Urothelium cell line (cell line): ENCODE measurements around the gene SH3RF3.

ENCODE experiments used
- DNase-seq: peaks from one replicate; pipeline ENCODE4 v3.0.0; 2011; ENCODE audit warnings: low spot score, mixed read lengths
- FAIRE-seq: peaks from 2 replicates; lab custom pipeline; 2011; peaks lifted over from hg19 to GRCh38; lab: Jason Lieb, UNC

The SH3RF3 gene

DNA sequence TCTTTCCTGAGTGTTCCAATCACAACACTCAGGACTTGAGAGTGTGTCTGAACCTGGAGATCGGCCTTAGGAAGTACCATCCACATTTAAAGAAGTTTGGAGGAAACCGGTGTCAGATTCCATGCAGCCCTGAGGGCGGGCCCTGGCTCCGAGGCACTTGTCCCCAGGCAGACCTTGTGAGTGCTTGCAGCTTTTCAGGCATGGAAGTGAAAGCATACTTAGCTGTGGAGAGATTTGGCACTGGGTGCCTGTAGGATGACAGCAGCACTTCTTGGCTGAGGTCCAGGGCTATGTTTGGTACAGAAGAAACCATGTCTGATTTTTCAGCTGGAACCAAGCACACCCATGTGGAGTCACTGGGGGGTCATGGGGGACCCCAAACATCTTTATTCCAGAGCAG lies 253.9 kb downstream of the SH3RF3 start:
- DNase-seq (peak; percentile 40), FAIRE-seq (no peak)

DNA sequence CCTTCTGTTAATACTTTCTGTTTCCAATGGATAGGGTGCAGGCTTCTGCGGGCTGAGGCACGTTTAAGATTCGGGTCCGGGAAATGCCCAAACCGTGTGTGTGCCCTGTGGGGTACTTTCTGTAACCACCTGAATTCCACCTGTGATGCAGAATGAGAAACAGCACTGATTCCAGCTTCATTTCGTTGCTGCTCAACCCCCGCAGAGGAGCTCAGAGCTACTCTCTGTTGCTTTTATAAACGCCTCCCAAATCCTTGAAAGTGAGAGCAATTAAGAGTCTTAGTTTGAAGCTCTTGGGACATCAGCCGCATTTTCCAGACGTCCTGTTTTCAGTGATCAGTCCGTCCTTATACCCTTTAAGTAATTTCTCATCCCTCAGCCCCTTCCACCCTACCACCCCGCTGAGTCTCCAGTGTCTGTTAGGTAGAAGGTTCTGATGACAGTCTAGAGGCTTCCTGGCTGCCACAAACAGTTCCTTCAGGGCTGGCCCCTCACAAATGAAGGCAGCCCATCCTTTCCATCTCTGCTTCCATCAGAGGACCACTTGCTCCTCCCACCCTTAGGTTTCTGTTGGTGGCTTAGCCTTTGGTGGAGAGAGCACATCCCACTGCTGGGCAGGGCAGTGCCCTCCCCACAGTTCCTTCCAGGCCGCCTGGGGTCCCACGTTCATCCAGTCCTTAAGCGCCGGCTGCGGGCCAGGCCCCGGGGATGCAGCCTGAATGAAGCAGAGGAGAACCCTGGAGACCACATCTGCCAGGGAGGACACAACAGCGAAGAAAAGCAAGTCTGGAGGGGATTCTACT lies 254.7 kb downstream of the SH3RF3 start:
- DNase-seq = no peak

DNA sequence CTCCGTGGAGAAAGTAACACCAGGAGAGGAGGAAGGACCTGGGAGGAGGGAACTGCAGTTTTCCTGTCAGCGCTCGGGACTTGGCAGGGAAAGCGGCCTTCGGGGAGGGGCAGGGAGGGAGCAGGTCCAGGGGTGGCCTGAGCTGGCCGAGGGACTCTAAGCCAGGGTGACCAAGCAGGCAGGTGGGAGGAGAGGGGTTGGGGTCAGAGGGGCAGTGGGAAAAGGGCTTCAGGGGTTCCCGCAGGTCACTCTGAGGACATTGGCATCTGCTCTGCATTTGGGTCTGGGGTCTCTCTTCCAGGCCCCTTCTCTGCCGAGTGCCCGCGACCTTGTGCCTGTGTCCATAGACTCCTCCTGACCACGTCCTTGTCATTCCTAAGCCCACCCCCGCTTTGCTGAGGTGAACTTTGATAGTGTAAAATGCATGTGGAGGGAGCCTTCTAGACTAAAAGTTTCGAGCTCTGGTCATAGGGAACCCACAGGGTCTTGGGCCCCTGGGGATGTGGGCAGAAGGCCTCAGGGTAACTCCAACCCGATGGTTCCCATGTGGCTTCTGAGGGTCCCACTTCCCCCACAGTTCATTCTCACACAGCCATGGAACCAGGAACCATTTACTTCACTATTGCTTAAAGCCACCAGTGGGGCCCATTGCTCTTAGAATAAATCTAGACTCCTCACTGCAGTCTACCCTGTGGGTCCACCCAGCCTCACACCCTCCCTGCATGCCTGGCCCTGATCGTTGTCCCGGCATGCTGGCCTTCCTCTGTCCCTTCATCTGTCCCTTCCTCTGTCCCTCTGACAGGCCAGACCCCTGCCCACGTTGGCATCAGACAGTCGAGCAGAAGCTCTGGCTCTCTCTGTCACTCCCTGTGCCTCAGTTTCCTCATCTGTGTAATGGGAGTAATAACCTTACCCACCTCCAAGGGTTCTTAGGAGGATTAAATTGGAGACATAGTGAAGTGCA lies 255.6 kb downstream of the SH3RF3 start:
- peak; percentile 67 for FAIRE-seq
- DNase-seq = no peak

More for the DNA sequence above, 254.7 kb downstream of the SH3RF3 start:
- FAIRE-seq = no peak

DNA sequence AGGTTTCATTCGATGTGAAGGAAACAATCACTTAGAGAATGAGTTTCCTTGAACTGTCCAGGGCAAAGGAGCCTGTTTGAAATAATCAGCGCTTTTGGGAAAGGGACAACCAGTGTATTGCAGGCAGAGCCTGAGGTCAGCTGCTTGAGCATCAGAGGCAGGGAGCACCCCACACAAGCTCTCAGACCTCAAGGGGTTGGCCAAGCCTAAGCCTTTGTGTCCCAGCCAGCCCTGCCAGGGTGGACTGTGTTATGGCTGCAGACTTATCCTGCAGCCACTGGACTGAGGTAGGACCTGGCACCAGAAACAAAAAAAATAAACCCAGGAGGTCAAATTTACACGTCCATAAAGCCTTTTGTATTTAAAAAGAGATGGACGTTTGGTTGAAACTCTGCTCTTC lies 256.5 kb downstream of the SH3RF3 start:
- FAIRE-seq = no peak

DNA sequence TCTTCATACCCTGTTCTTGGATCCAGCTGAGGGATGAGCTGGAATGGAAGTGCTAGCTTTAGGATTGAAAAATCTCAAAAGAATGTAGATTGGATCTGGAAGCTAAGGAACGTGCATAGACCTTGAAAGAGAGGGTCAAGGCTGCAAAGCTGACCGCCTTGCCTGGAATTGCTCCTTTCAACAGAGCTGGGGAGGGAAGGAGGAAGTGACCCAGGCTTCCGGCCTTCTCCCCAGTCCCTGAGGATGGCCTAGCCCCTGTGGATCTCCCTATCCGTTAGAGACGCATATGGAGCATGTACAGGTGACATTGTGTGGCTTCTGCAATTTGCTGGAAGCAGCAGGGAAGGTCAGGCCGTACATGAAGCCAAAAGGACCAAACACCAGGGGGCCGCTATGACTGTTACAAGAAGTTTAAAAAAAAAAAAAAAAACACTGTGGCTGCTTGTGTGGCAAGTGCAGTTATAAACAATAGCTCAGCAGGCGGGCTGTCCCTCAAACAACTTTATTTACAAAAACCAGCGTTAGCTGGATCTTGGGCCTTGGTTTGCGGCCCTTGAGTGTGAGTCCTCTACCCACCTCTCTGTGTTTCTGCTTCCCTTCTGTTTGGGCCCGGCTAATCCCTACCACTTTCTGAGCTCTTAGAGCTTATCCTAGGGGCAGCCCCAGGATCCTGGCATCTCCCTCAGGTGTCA lies 257.1 kb downstream of the SH3RF3 start:
- DNase-seq (no peak), FAIRE-seq (no peak)

More for the DNA sequence above, 256.5 kb downstream of the SH3RF3 start:
- no peak for DNase-seq

DNA sequence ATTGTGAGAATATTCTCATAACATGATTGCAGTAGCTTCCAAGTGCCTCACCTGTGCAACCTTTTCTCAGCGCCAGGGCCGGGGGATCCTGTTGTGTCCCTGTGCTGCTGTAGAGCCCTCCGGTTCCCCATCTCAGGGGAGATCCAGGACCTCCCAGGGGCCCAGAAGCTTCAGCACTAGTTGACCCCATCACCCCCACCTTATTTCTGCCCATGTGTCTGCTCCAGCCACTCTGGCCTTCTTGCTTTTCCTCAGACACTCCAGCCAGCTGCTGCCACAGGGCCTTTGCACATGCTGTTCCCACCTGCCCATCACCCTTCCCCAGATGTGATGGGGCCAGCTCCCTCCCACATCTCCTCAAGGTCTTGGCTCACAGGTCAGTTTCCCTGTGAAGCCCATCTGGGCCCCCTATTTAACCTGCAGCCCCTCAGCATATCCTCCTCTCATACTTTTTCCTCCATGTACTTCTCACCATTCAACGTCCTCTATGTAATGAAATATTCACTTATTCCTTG lies 258.3 kb downstream of the SH3RF3 start:
- no peak for FAIRE-seq

DNA sequence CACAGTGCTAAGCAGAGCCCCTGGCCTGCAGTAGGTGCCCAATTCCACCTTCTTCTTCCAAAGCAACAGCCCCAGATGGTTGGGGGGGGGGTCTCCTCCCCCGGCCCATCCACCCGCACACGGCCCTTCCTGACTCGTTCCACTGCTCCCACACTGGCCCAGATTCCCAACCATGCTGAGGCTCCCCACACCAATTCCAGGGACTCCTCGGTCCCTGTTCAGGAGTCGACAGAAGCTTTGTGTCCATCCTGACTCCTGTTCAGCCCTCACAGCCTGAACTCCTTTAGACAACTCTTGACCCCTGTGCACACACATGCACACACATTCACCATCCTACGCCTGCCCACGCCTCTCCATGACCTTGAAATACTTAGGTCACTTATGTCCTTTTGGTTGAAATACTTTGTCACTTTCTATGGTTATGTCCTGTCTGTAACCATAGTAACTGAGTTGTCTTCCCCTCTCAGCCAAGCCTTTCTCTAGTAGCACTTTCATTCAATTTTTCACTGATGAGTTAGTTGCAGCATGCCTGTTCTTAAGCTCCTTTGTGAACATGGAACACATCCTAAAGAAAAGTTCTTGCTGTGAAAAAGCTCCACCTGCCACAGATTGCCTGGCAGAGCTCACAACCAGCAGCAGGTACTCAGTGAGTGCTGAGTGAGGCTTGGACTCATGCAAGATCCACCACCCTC lies 258.9 kb downstream of the SH3RF3 start:
- FAIRE-seq (no peak), DNase-seq (no peak)

More for the DNA sequence above, 258.3 kb downstream of the SH3RF3 start:
- DNase-seq = no peak

DNA sequence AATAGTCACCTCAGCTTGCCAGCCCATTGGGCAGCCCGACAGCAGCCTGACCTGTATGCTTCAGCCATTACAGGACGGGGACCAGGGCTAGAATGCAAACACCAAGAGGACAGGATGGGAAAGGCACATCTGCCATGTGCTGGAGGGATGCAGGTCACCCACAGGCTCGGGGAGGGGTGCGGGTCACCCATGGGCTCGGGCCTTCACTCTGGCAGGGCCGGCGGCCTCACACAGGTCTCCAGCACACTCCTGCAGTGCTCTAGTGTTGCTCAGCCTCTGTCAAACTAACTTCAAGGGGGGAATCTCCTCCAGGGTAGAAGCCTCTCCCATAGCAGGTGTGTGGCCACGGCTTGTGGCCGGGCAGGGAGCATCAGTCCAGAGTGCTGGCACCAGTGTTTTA lies 262.2 kb downstream of the SH3RF3 start:
- FAIRE-seq = peak; percentile 62
- DNase-seq = no peak

DNA sequence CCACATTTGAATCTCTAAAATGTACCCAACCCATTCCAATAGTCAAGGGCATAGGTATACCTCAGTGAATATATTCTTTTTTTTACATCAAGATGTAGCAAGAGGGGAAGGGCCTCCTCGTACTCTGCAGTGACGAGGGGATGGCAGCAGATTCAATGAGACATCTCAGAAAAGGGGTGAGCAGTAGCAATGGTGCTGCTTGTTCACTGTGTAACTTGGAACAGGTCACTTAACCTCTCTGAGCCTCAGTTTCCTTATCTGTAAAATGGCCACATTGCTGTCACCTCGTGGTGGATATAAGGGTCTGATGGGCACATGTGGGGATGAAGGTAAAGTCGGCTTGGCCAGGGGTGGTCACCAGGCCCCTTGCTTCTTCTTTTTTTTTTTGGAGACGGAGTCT lies 263.1 kb downstream of the SH3RF3 start:
- FAIRE-seq (no peak), DNase-seq (no peak)

DNA sequence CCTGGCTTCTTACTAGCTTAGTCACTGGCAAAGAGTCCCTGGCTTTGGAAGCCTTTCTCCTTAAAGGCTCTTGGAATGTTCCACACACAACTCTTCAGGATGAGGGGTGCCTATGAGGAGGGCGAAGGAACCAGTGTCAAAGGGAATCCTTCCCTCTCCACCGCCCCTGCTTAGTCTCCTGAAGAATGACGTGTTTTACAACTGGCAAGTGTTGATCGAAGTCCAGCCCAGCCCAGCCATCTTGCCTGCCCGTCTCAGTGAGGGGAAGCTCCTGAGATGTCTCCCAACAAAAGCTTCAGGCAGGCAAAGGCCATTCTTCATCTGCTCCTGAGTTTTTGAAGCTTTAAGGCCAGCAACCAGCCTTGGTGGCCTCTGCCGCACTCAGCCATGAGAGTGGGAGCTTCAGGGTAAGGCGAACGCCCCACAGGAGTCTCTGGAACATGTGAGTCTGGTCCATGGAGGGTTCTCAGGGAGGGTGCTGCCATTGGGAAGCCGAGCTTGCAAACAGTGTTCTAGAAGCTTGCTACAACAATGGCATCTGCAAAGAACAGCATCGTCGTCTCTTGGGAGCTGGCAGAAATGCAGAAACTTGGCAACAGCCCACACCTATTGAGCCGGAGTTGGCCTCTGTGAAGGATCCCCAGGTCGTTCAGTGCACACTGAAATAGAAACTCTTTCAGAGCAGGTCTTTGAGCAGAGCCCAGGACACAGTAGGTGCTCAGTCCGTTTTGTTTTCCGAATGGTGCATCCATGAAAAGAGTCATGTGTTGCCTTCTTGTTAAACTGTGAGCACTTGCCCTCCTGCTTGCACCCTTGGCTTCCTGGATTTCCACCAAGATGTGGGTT lies 264.0 kb downstream of the SH3RF3 start:
- DNase-seq = no peak
- no peak for FAIRE-seq

DNA sequence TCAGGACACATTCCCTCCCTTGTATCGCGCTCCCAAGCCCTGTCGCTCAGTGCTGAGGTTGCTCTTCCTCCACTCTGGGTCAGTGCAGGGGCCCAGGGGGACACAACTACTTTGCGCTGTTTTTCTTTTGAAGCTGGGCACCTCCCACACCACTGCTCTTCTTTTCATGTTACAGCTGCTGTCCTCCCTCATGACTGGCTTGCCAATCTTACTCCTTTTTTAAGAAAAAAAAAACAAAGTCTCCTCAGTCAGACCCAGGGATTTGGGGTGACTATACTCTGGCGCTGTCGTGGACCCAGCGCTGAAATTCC lies 264.6 kb downstream of the SH3RF3 start:
- DNase-seq (no peak), FAIRE-seq (no peak)

DNA sequence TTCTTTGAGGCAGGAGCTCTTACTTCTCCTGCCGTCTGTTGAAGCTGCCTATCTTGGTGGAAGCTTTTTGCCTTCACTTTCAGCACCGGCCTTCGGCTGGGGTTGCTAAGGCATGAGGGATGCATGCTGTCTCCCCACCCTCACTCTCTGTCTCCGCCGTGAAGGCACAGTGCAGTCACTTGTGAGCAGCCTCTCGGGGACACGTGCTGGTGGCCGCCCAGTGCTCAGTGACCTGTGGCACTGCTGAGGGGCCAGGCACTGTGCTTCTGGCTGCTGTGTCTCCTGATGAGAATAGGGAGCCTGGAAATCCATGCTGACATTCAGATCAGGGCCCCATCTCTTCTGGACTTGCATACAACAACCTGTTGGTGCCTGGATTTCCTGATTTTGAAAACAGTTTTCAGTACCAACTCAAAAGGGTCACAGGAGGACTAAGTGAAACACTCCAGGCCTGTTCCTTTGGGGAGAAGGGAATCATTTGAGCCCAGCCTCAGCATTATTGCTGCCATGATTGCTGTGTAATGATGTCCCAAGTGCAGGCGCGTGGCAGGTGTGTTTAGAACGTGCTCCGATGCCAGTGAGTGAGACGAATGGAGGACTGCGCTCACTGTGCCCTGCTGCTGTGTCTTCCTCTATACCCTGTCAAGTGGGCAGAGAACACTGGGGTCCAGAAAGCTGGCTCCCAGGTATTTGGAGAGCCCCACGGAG lies 266.6 kb downstream of the SH3RF3 start:
- DNase-seq (no peak), FAIRE-seq (peak; percentile 9)

DNA sequence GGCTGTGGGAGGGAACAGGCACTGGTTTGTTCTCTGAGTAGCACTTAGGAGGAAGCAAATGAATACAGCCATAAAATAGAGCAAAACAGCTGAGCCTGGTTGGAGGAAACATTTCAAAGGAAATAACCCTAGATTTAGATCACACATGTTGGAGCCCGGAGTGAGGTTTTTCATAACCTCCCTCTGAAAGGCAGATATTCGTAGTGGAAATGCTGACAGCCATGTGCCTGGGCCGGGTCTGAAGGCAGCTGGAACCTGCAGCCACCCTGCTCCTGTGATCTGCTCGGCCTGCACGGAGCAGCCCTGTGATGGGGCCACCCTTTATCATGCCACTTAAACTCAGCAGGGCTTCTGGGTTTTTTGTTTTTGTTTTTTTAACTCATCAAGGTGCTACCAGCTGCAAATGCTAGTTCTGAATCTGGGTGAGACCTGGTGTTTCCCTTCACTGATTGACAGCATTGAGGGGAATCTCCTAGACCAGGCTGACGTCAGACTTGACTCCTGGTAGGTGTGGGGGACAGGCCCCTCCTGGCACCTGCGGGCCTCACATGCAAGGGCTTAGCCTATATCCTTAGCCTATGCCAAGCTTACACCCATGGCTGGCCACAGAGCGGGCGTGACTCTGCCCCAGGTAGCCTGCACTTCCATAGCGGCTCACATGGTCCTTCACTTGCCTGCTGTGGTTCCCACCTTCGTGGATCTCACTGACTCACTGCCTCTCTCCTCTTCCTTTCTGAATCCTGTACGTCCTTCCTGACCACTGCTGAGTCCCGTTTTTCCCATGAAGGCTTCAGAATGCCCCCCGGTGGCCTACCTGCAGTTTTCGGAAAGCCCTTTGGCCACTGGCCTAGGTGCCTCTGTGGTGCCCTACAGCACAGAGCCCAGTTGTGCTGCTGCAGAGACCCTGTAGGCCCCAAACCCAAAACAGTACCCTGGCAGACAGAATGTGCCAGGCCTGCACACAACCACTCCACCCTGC lies 267.5 kb downstream of the SH3RF3 start:
- FAIRE-seq (no peak), DNase-seq (no peak)

DNA sequence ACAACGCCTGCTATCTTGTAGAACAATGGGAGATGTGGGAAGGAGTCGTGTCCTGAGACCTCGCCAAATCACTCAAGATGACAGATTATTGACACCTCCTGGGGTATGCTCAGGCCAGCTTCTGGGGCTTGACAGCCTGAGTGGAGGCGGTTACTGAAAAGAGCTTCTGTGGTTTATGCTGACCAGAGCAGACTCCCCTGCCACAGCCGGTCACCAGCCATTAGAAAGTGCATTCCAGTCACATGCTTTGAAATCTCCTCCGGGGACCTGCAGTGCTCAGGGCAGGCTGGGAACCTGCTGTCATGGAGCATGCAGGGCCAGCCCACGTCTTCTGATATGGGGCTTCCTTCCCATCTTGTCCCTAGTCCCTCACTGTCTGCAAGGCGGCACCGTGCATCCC lies 268.9 kb downstream of the SH3RF3 start:
- DNase-seq (no peak), FAIRE-seq (no peak)

DNA sequence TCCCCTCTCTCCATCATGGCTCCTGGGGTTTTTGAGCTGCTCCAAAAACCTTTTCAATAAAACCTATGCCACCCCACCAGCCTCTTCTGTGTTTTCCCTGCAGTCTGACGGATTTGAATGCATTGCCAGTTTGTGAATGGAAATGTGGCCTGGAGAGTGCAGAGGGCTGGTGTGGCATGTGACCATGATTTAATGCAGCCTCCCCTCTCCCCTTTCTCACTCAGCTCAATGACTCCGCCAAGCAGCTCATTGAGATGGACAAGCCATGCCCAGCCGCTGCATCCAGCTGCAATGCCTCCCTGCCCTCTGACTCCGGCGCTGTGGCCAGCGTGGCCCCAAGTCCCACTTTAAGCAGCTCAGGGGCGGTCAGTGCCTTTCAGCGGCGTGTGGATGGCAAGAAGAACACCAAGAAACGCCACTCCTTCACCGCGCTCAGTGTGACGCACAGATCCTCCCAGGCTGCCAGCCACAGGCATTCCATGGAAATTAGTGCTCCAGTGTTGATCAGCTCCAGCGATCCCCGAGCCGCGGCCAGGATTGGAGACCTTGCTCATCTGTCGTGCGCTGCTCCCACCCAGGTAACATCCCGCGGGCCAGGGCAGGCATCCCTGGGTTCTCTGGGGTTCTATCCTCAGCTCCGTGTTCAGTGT lies 269.5 kb downstream of the SH3RF3 start:
- DNase-seq (no peak), FAIRE-seq (no peak)

DNA sequence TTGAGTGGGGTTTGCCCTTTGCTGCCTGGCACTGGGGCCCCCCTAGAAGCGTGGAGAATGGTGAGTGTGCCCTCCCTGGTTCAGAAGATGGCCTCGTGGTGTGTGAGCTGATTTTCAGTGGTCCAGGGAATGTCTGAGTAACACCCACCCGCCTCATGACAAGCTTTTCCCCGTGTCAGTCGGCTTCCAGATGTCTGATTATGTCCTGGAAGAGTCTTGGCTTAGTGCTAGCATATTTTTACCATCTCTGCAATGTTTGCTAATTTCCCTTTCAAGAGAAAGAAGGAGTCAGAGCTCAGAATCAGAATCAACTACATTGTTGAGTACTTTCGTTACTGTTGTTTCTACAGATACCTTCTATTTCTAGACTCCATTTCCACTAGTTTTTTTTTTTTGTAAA lies 270.1 kb downstream of the SH3RF3 start:
- no peak for FAIRE-seq
- DNase-seq = no peak

DNA sequence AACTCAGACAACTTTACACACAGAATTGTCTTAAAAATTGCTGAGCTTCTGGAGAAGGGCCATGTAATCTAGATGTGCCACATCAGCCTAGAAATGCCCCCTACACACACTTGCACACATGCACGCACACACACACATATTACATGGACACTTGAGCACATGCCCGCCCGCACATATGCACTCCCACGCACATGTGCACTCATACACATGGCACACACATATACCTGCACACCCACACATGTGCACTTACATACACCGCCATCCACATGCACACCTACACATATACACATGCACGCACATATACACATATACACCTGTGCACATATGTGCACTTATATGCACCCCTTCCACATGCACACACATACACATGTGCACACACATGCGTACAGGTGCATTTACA lies 271.1 kb downstream of the SH3RF3 start:
- peak; percentile 99 for FAIRE-seq
- DNase-seq = no peak
